Fibroblast of pulmonary artery (primary cell): ENCODE results near the gene ST6GALNAC2.
"Not testable (repeated sequence)": the region's sequence is repeated elsewhere in the genome, so short reads cannot be mapped to it uniquely, and the experiment has no call there.

Experiments
- DNase-seq: peaks from one replicate; pipeline ENCODE4 v3.0.0-alpha.2; 2010; ENCODE audit warnings: low read depth
- H3K4me3 ChIP-seq: replicated peaks from 2 replicates; pipeline ENCODE4 v1.5.1; 2011; ENCODE audit warnings: low read depth, mild to moderate bottlenecking, control low read depth, low read length, moderate library complexity
- CTCF ChIP-seq: IDR thresholded peaks from 2 replicates; pipeline ENCODE4 v1.5.1; 2011; ENCODE audit warnings: mild to moderate bottlenecking, control low read depth, low read length, inconsistent platforms; ENCODE audit errors: missing control alignments

The ST6GALNAC2 gene

GRCh38 chr17:76626442-76626841 lies 40.8 kb upstream of the ST6GALNAC2 start:
- no peak for DNase-seq
- no peak for TF ChIP-seq CTCF
- no peak overlapping the region for H3K4me3 ChIP-seq

DNA sequence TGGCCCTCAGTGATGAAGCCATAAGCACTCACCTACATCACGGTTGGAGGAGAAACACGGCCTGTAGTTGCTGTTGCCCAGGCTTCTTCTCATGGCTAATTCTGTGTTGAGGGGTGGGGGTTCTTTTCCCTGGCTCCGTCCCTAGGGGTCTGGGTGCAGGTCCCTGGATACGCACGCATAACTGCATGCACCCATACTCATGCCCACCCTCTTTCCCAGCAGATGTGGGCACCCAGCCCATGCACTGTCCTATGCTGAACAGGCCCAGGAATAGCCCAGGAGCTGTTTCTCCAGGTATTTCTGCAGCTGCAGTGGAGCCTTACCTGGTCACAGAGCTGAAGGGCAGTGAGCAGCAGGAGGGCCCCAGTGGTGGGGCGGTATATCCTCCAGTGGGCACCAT lies 39.8 kb upstream of the ST6GALNAC2 start:
- no peak for TF ChIP-seq CTCF
- no peak overlapping the region for H3K4me3 ChIP-seq
- no peak for DNase-seq

- TF ChIP-seq CTCF = peak; percentile 76
- peak; percentile 78 for DNase-seq
- H3K4me3 ChIP-seq = no peak overlapping the region
Observed at GRCh38 chr17:76623271-76624146, 37.8 kb upstream of the ST6GALNAC2 start.

- TF ChIP-seq CTCF = no peak
- H3K4me3 ChIP-seq = no peak overlapping the region
- no peak for DNase-seq
Observed at GRCh38 chr17:76617838-76618237, 32.2 kb upstream of the ST6GALNAC2 start.

GRCh38 chr17:76614912-76615617 lies 29.4 kb upstream of the ST6GALNAC2 start:
- no peak for DNase-seq
- TF ChIP-seq CTCF = no peak
- H3K4me3 ChIP-seq = no peak overlapping the region

DNA sequence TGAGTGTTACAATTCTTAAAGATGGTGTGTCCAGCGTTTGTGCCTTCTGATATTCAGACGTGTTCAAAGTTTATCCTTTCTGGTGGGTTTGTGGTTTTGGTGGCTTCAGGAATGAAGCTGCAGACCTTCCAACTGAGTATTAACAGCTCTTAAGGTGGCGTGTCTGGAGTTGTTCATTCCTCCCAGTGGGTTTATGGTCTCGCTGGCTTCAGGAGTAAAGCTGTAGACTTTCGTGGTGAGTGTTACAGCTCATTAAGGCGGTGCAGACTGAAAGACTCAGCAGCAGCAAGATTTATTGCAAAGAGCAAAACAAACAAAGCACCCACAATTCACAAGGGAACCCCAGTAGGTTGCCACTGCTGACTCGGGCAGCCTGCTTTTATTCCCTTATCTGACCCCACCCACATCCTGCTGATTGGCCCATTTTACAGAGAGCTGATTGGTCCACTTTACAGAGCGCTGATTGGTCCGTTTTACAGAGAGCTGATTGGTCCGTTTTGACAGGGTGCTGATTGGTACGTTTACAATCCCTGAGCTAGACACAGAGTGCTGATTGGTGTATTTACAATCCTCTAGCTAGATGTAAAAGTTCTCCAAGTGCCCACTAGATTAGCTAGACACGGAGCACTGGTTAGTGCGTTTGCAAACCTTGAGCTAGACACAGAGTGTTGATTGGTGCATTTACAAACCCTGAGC lies 28.6 kb upstream of the ST6GALNAC2 start:
- H3K4me3 ChIP-seq, DNase-seq: not testable (repeated sequence)
